Measurements from ENCODE around the gene BAHCC1. TPM values are rescaled to one million over a fixed set of nuclear protein-coding genes. Genes with fewer than 3 reads are reported as not detected.

Gene BAHCC1
- total and polyA plus RNA-seq, 9 of the 15 experiments (the other 6 are each of a cell fraction or from before 2014, with no cell fraction given): 0.14 to 26.9 (median 5.0) TPM

DNA sequence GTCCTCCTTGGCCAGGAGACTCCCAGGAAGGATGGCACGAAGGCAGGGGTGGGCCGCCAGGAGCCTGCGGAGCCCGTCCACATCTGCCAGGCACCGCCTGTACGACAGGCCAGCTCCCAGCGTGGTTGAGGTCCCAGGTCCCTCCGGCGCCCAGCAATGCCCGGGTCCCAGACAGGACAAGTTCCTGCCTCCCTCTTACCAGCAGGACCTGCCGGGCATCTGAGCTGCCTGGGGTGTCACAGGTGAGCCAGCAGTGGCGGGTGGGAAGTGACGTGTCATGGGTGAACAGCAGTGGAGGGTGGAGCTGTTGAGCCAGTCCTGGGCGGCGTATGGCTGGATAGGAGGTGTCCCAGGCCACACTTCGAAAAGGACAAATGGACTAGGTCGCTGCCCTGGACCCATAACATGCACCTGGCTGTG is 15.7 kb upstream of the BAHCC1 start (continued):
- no peak for TF ChIP-seq DIDO1 (tag; IDR thresholded peaks at IDR 0.05; ENCODE audit: low read depth)
- TF ChIP-seq, protein P1, sequence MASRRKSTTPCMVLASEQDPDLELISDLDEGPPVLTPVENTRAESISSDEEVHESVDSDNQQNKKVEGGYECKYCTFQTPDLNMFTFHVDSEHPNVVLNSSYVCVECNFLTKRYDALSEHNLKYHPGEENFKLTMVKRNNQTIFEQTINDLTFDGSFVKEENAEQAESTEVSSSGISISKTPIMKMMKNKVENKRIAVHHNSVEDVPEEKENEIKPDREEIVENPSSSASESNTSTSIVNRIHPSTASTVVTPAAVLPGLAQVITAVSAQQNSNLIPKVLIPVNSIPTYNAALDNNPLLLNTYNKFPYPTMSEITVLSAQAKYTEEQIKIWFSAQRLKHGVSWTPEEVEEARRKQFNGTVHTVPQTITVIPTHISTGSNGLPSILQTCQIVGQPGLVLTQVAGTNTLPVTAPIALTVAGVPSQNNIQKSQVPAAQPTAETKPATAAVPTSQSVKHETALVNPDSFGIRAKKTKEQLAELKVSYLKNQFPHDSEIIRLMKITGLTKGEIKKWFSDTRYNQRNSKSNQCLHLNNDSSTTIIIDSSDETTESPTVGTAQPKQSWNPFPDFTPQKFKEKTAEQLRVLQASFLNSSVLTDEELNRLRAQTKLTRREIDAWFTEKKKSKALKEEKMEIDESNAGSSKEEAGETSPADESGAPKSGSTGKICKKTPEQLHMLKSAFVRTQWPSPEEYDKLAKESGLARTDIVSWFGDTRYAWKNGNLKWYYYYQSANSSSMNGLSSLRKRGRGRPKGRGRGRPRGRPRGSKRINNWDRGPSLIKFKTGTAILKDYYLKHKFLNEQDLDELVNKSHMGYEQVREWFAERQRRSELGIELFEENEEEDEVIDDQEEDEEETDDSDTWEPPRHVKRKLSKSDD (conservative IDR thresholded peaks at IDR 0.05; ENCODE audit: low read length): no peak
- TF ChIP-seq GATA2 (CRISPR knock-in tag; IDR thresholded peaks at IDR 0.05): no peak
- TF ChIP-seq, protein P2, sequence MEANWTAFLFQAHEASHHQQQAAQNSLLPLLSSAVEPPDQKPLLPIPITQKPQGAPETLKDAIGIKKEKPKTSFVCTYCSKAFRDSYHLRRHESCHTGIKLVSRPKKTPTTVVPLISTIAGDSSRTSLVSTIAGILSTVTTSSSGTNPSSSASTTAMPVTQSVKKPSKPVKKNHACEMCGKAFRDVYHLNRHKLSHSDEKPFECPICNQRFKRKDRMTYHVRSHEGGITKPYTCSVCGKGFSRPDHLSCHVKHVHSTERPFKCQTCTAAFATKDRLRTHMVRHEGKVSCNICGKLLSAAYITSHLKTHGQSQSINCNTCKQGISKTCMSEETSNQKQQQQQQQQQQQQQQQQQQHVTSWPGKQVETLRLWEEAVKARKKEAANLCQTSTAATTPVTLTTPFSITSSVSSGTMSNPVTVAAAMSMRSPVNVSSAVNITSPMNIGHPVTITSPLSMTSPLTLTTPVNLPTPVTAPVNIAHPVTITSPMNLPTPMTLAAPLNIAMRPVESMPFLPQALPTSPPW (CRISPR knock-in tag; IDR thresholded peaks at IDR 0.05): 0 out of 2 replicates have a peak, but pooled peaks have one; percentile 40
- no peak for TF ChIP-seq CREBBP (IDR thresholded peaks at IDR 0.05; ENCODE audit: low read depth, low read length)
- no peak for TF ChIP-seq HLTF (IDR thresholded peaks at IDR 0.05)
- no peak for TF ChIP-seq BHLHE40 (IDR thresholded peaks at IDR 0.05; ENCODE audit: low read length)
- TF ChIP-seq TCFL5 (CRISPR knock-in tag; conservative IDR thresholded peaks at IDR 0.05): no peak
- no peak for TF ChIP-seq ZNF57 (CRISPR knock-in tag; IDR thresholded peaks at IDR 0.05)
- no peak for TF ChIP-seq ZNF212 (CRISPR knock-in tag; IDR thresholded peaks at IDR 0.05)
- no peak for TF ChIP-seq ZBED1 (IDR thresholded peaks at IDR 0.05)
- peak; percentile 39; the same call in 1 of the 2 replicates for TF ChIP-seq CTBP1 (IDR thresholded peaks at IDR 0.05; ENCODE audit: borderline replicate concordance)
- TF ChIP-seq KLF10 (CRISPR knock-in tag; IDR thresholded peaks at IDR 0.05): no peak
- TF ChIP-seq, protein P3, sequence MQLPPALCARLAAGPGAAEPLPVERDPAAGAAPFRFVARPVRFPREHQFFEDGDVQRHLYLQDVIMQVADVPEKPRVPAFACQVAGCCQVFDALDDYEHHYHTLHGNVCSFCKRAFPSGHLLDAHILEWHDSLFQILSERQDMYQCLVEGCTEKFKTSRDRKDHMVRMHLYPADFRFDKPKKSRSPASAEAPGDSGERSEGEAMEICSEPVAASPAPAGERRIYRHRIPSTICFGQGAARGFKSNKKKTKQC (CRISPR knock-in tag; IDR thresholded peaks at IDR 0.05): 0 out of 2 replicates have a peak, but pooled peaks have one; percentile 30
- TF ChIP-seq ZNF347 (CRISPR knock-in tag; IDR thresholded peaks at IDR 0.05; ENCODE audit: low read depth): no peak
- TF ChIP-seq WHSC1 (IDR thresholded peaks at IDR 0.05; ENCODE audit: low read length): no peak
- no peak for TF ChIP-seq MAFK (IDR thresholded peaks at IDR 0.05; ENCODE audit: low read length)
- TF ChIP-seq BMI1 (IDR thresholded peaks at IDR 0.05; ENCODE audit: low read length): no peak
- TF ChIP-seq FOXM1 (IDR thresholded peaks at IDR 0.05; ENCODE audit: low read depth): no peak
- TF ChIP-seq FOXM1 (CRISPR knock-in tag; IDR thresholded peaks at IDR 0.05; ENCODE audit: low read depth): no peak
- no peak for TF ChIP-seq HMG20B (CRISPR knock-in tag; IDR thresholded peaks at IDR 0.05)
- TF ChIP-seq CBX5 (IDR thresholded peaks at IDR 0.05; ENCODE audit: borderline replicate concordance, low read depth): no peak
- no peak for TF ChIP-seq NFE2 (IDR thresholded peaks at IDR 0.05; ENCODE audit: low read depth)
- TF ChIP-seq MCM2 (IDR thresholded peaks at IDR 0.05; ENCODE audit: low read depth): no peak
- TF ChIP-seq DDX20 (tag; IDR thresholded peaks at IDR 0.05; ENCODE audit: low read depth): no peak
- TF ChIP-seq, protein P4, sequence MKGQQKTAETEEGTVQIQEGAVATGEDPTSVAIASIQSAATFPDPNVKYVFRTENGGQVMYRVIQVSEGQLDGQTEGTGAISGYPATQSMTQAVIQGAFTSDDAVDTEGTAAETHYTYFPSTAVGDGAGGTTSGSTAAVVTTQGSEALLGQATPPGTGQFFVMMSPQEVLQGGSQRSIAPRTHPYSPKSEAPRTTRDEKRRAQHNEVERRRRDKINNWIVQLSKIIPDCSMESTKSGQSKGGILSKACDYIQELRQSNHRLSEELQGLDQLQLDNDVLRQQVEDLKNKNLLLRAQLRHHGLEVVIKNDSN (CRISPR knock-in tag; IDR thresholded peaks at IDR 0.05): no peak
- TF ChIP-seq NR2C1 (IDR thresholded peaks at IDR 0.05): no peak
- TF ChIP-seq NR2C1 (tag; IDR thresholded peaks at IDR 0.05): no peak
- no peak for TF ChIP-seq RUNX1 (IDR thresholded peaks at IDR 0.05; ENCODE audit: low read depth)
- TF ChIP-seq SMAD1 (IDR thresholded peaks at IDR 0.05; ENCODE audit: low read depth, low read length, partially characterized antibody): no peak
